MM.1S (cell line): Measurements from ENCODE around the gene BEGAIN.

Experiments used
- DNase-seq: peaks from one replicate; pipeline ENCODE4 v3.0.0-alpha.2; 2015
- H2AFZ ChIP-seq: fragments of 300-600 bp; sonication (generic); 2 replicates; pipeline ENCODE4 v1.6.0; 2016; ENCODE audit warnings: antibody characterized with exemption, low read length
- H3F3A ChIP-seq: fragments of 300-600 bp; sonication (generic); 2 replicates; pipeline ENCODE4 v1.6.1; 2016; ENCODE audit warnings: mild to moderate bottlenecking, antibody characterized with exemption, low read length, moderate library complexity, mixed read lengths; ENCODE audit not compliant: insufficient read depth
- H3K27ac ChIP-seq: fragments of 300-600 bp; sonication (generic); 2 replicates; pipeline ENCODE4 v1.5.1; 2016; ENCODE audit warnings: mild to moderate bottlenecking, low read length
- H3K27me3 ChIP-seq: fragments of 300-600 bp; sonication (generic); replicated peaks from 2 replicates; pipeline ENCODE4 v1.6.0; 2016; ENCODE audit warnings: low read length; ENCODE audit not compliant: insufficient read depth
- H3K36me3 ChIP-seq: fragments of 300-600 bp; sonication (generic); replicated peaks from 2 replicates; pipeline ENCODE4 v1.6.1; 2016; ENCODE audit warnings: mild to moderate bottlenecking, low read length, mixed read lengths; ENCODE audit not compliant: insufficient read depth
- H3K4me1 ChIP-seq: fragments of 300-600 bp; sonication (generic); 2 replicates; pipeline ENCODE4 v1.6.1; 2016; ENCODE audit warnings: low read length, mixed read lengths
- H3K4me2 ChIP-seq: fragments of 300-600 bp; sonication (generic); 2 replicates; pipeline ENCODE4 v1.6.0; 2016; ENCODE audit warnings: low read depth, low read length
- H3K4me3 ChIP-seq: fragments of 300-600 bp; sonication (generic); 2 replicates; pipeline ENCODE4 v1.5.1; 2016; ENCODE audit warnings: low read length, mixed read lengths
- H3K79me2 ChIP-seq: fragments of 300-600 bp; sonication (generic); 2 replicates; pipeline ENCODE4 v1.6.1; 2016; ENCODE audit warnings: mixed run types, low read length, mixed read lengths
- H3K9ac ChIP-seq: fragments of 300-600 bp; sonication (generic); 2 replicates; pipeline ENCODE4 v1.6.1; 2016; ENCODE audit warnings: low read length, mixed read lengths
- H3K9me2 ChIP-seq: fragments of 300-600 bp; sonication (generic); replicated peaks from 2 replicates; pipeline ENCODE4 v1.6.1; 2016; ENCODE audit warnings: mild to moderate bottlenecking, low read length, mixed read lengths; ENCODE audit not compliant: insufficient read depth
- H3K9me3 ChIP-seq: fragments of 300-600 bp; sonication (generic); replicated peaks from 2 replicates; pipeline ENCODE4 v1.6.1; 2016; ENCODE audit warnings: mild to moderate bottlenecking, low read length, mixed read lengths; ENCODE audit not compliant: insufficient read depth
- H4K20me1 ChIP-seq: fragments of 300-600 bp; sonication (generic); 2 replicates; pipeline ENCODE4 v1.6.1; 2016; ENCODE audit warnings: mild to moderate bottlenecking, low read length, moderate library complexity, mixed read lengths; ENCODE audit not compliant: insufficient read depth
- CTCF ChIP-seq: fragments of 300-600 bp; sonication (generic); IDR thresholded peaks from 2 replicates; pipeline ENCODE4 v1.5.1; 2016; ENCODE audit warnings: antibody characterized with exemption, low read length, mixed read lengths
- EZH2 ChIP-seq: fragments of 300-600 bp; sonication (generic); optimal IDR thresholded peaks from 2 replicates; pipeline ENCODE3; 2017; ENCODE audit warnings: low read depth, mild to moderate bottlenecking, antibody characterized with exemption, low read length, mixed read lengths
- EZH2phosphoT487 ChIP-seq: fragments of 300-600 bp; sonication (generic); IDR thresholded peaks from 2 replicates; pipeline ENCODE4 v1.6.1; 2018; ENCODE audit warnings: antibody characterized with exemption, low read length

The BEGAIN gene

GRCh38 chr14:100554696-100555320 is 32.4 kb downstream of the BEGAIN start:
- no peaks in the 10 kb centered on the region for H3K36me3 ChIP-seq
- H3K9me2 ChIP-seq = no peaks in the 10 kb centered on the region
- peaks cover 36% of the 10 kb centered on the region for H3K27me3 ChIP-seq
- no peak overlapping the region for H3K27ac ChIP-seq
- H3K9ac ChIP-seq = no peak overlapping the region
- H3K4me2 ChIP-seq = no peak overlapping the region
- DNase-seq = no peak
- TF ChIP-seq EZH2 (no peak), CTCF (no peak), EZH2phosphoT487 (no peak)
- no peaks in the 10 kb centered on the region for H3K9me3 ChIP-seq
- no peaks in the 10 kb centered on the region for H4K20me1 ChIP-seq
- no peaks in the 10 kb centered on the region for H3F3A ChIP-seq
- no peaks in the 10 kb centered on the region for H3K4me1 ChIP-seq
- H2AFZ ChIP-seq = no peak overlapping the region
- no peaks in the 10 kb centered on the region for H3K79me2 ChIP-seq
- no peak overlapping the region for H3K4me3 ChIP-seq

- no peaks in the 10 kb centered on the region for H4K20me1 ChIP-seq
- peaks cover 30% of the 10 kb centered on the region for H3K27me3 ChIP-seq
- H3K4me1 ChIP-seq = no peaks in the 10 kb centered on the region
- H3K79me2 ChIP-seq = no peaks in the 10 kb centered on the region
- TF ChIP-seq CTCF (no peak), EZH2 (no peak), EZH2phosphoT487 (no peak)
- H3K9me3 ChIP-seq = no peaks in the 10 kb centered on the region
- H3K4me2 ChIP-seq = no peak overlapping the region
- H3K36me3 ChIP-seq = no peaks in the 10 kb centered on the region
- no peak for DNase-seq
- no peak overlapping the region for H2AFZ ChIP-seq
- no peak overlapping the region for H3K27ac ChIP-seq
- no peak overlapping the region for H3K4me3 ChIP-seq
- H3K9me2 ChIP-seq = no peaks in the 10 kb centered on the region
- no peaks in the 10 kb centered on the region for H3F3A ChIP-seq
- H3K9ac ChIP-seq = no peak overlapping the region
Observed at GRCh38 chr14:100554082-100554677, 33.0 kb downstream of the BEGAIN start.

- no peak for DNase-seq
- Histone ChIP-seq H2AFZ (no peak overlapping the region), H3K27me3 (peaks cover 29% of the 10 kb centered on the region), H3K4me1 (no peaks in the 10 kb centered on the region), H3K4me3 (no peak overlapping the region), H3K27ac (no peak overlapping the region), H3K79me2 (no peaks in the 10 kb centered on the region), H3K36me3 (no peaks in the 10 kb centered on the region), H3K9ac (no peak overlapping the region), H3K4me2 (no peak overlapping the region), H3K9me3 (no peaks in the 10 kb centered on the region), H3K9me2 (no peaks in the 10 kb centered on the region), H4K20me1 (no peaks in the 10 kb centered on the region), H3F3A (no peaks in the 10 kb centered on the region)
- TF ChIP-seq CTCF (no peak), EZH2phosphoT487 (no peak), EZH2 (no peak)
Observed at GRCh38 chr14:100553471-100553870, 33.7 kb downstream of the BEGAIN start.
